Gastroesophageal sphincter (tissue), 3 donors: ENCODE results near the gene PGP.
"Not testable (repeated sequence)": the region's sequence is repeated elsewhere in the genome, so short reads cannot be mapped to it uniquely, and the experiment has no call there.

ENCODE experiments used
- EP300 ChIP-seq: sonication (generic); formaldehyde crosslinking; IDR thresholded peaks from one replicate; pipeline ENCODE4 v1.6.1; 2017; ENCODE audit warnings: antibody characterized with exemption, mild to moderate bottlenecking
- POLR2A ChIP-seq, 2 donors: fragments of 450-650 bp; IDR thresholded peaks; one replicate each; pipeline ENCODE4 v1.6.1; 2017; ENCODE audit warnings: antibody characterized with exemption in 2 of 2, mild to moderate bottlenecking in 2 of 2, moderate library complexity in 1 of 2
- POLR2AphosphoS5 ChIP-seq: sonication (generic); formaldehyde crosslinking; IDR thresholded peaks from one replicate; pipeline ENCODE4 v1.6.1; 2017; ENCODE audit warnings: antibody characterized with exemption
- TF ChIP-seq, protein P1 (sequence below), 4 experiments: fragments of 200-600 bp in 2 of 4; fragments of 450-650 bp in 2 of 4; sonication (generic) in 1 of 4; IDR thresholded peaks; one replicate each; pipeline ENCODE4 v1.5.1; 2017 to 2019; ENCODE audit warnings: antibody characterized with exemption in 4 of 4, mild to moderate bottlenecking in 2 of 4, moderate library complexity in 2 of 4

DNA sequence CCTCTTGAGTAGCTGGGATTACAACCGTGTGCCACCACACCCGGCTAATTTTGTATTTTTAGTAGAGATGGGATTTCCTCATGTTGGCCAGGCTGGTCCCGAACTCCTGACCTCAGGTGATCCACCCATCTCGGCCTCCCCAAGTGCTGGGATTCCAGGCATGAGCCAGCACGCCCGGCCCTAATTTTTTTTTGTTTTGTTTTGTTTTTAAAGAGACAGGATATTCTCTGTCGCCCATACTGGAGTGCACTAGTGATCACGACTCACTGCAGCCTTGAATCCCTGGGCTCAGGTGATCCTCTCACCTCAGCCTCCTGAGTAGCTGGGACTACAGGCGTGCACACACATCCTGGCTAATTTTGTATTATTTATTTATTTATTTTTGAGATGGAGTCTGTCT, 25.7 kb upstream of the PGP start:
- TF ChIP-seq, protein P1, sequence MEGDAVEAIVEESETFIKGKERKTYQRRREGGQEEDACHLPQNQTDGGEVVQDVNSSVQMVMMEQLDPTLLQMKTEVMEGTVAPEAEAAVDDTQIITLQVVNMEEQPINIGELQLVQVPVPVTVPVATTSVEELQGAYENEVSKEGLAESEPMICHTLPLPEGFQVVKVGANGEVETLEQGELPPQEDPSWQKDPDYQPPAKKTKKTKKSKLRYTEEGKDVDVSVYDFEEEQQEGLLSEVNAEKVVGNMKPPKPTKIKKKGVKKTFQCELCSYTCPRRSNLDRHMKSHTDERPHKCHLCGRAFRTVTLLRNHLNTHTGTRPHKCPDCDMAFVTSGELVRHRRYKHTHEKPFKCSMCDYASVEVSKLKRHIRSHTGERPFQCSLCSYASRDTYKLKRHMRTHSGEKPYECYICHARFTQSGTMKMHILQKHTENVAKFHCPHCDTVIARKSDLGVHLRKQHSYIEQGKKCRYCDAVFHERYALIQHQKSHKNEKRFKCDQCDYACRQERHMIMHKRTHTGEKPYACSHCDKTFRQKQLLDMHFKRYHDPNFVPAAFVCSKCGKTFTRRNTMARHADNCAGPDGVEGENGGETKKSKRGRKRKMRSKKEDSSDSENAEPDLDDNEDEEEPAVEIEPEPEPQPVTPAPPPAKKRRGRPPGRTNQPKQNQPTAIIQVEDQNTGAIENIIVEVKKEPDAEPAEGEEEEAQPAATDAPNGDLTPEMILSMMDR (IDR thresholded peaks at IDR 0.05) = not testable (repeated sequence)
- TF ChIP-seq POLR2A (IDR thresholded peaks at IDR 0.05); EP300; POLR2AphosphoS5: not testable (repeated sequence)
